ENCODE measurements around the gene TRPM1. TPM values are rescaled to one million over a fixed set of nuclear protein-coding genes. Genes with fewer than 3 reads are reported as not detected.

Gene TRPM1
- not detected for total RNA-seq

DNA sequence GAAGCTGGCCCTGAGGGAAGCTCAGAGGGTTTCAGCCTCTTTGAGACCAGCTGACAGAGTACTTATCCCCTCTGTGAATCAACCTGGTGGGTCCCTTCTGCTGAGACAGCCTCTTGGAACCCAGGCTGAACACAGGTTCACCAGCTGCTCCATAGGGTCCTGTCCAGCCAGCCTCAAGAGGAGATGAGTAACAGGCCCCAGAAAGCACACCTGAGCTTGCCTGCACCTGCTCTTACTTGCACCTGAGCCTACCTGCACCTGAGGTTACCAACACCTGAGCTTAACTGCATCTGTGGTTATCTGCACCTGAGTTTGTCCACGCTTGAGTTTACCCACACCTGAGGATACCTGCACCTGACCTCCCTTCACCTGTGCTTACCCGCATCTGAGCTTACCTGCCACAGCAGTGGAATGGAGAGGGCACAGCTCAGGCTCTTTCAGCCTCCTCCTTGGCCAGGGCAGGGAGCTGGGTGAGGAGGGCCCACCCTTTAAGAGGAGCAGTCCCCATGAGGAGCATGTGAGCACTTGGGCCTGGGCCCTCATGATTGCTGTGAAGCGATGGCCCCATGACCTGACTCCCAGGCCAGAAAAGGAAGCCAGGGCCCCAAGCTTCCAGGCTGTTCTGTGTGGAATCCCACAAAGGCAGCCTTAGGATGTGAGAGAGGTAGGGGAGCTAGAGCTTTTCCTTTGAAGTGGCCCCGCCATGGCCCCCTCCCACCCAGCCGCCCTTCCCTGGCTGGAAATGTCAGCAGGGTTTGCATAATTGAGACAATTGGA, at the start of gene TRPM1:
TSS of gene TRPM1 (minus strand) at position 464 of the 777 bp plus-strand sequence. CDS start 20,370 bp downstream, outside the sequence.
- H3K9me3 ChIP-seq = no peaks in the 10 kb centered on the region
- H3K36me3 ChIP-seq = no peaks in the 10 kb centered on the region
- no peak within 1 kb of the TSS for H3K4me3 ChIP-seq
- H3K27me3 ChIP-seq = no peaks in the 10 kb centered on the region
- intact Hi-C loops (cut with DNase I) = no loop called here
- H3K4me1 ChIP-seq = no peaks in the 10 kb centered on the region
- DNase-seq (ENCODE audit: low spot score in 2 of 2) = no peak
- TF ChIP-seq, protein P1, sequence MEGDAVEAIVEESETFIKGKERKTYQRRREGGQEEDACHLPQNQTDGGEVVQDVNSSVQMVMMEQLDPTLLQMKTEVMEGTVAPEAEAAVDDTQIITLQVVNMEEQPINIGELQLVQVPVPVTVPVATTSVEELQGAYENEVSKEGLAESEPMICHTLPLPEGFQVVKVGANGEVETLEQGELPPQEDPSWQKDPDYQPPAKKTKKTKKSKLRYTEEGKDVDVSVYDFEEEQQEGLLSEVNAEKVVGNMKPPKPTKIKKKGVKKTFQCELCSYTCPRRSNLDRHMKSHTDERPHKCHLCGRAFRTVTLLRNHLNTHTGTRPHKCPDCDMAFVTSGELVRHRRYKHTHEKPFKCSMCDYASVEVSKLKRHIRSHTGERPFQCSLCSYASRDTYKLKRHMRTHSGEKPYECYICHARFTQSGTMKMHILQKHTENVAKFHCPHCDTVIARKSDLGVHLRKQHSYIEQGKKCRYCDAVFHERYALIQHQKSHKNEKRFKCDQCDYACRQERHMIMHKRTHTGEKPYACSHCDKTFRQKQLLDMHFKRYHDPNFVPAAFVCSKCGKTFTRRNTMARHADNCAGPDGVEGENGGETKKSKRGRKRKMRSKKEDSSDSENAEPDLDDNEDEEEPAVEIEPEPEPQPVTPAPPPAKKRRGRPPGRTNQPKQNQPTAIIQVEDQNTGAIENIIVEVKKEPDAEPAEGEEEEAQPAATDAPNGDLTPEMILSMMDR (IDR thresholded peaks at IDR 0.05) = no peak
- no peak within 1 kb of the TSS for H3K27ac ChIP-seq

DNA sequence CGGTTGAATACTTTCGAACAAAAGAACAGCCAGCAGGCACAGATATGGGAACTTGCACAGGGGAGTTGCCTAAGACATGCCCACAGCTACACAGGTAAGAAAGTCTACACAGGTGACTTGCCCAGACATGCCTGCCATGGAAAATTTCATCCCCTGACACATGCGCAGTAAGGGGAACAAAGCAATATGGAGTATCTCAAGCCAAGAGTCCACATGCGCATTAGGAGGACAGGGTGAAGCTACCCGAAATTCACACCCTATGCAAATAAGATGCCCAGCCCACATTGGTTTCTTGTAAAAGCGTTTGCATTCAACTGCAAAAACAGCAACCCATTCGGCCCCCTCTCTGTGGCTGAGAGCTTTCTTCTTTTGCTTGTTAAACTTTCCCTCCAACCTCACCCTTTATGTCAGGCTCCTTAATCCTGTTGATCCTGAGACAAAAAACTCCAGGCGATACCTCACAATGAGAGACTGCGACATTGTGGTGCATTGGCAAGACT, 49.3 kb upstream of the TRPM1 start:
- Histone ChIP-seq H3K9me3 (no peaks in the 10 kb centered on the region), H3K4me3 (no peak overlapping the region), H3K27me3 (no peaks in the 10 kb centered on the region), H3K36me3 (no peaks in the 10 kb centered on the region), H3K27ac (no peak overlapping the region), H3K4me1 (no peaks in the 10 kb centered on the region)
- TF ChIP-seq, protein P1 (IDR thresholded peaks at IDR 0.05) = no peak
- intact Hi-C loops (cut with DNase I) = no loop called here
- DNase-seq (ENCODE audit: low spot score in 2 of 2) = peak in 1 of 2 donors; percentile 4

DNA sequence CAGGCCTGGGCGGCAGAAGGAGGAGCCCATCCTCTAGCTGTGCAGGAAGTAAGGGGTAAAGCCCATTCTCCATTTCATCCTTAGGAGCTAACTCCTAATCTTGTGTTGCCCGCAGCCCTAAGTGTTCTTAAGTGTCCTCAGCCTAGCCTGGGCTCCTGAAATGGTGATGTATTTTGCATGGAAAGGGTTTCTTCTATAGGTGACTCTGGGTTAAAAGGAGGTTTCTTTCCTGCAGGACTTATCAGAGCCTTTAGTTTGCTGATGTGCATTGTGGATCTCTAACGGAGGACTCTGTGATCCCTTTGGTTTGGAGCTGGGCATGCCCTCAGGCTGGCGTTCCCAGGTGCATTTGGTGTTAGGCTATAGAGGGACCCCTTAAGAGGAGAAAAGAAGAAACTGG, 48.5 kb upstream of the TRPM1 start:
- Histone ChIP-seq H3K36me3 (no peaks in the 10 kb centered on the region), H3K4me1 (no peaks in the 10 kb centered on the region), H3K27me3 (no peaks in the 10 kb centered on the region), H3K9me3 (no peaks in the 10 kb centered on the region), H3K4me3 (no peak overlapping the region), H3K27ac (no peak overlapping the region)
- no peak for DNase-seq (ENCODE audit: low spot score in 2 of 2)
- intact Hi-C loops (cut with DNase I) = no loop called here
- TF ChIP-seq, protein P1 (IDR thresholded peaks at IDR 0.05) = no peak

DNA sequence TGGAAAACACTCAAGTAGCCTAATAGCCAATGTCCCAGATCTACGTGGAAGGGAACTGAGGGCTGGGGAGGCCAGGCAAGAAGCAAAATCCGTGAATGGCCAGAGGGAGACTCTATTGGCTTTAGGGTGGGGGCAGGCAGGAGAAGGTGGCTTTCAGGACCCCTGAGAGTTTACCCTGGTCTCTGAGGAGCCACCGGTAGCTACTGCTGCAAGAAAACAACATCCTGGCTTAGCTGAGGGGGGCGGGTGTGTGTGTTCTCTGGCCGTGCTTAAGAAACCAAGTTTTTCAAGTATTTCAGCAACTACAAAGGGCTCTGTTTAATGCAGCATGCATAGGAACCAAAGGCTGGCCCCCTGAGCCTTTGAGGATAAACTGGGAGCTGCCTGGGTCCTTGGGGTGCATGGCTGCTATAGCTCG, 47.6 kb upstream of the TRPM1 start:
- intact Hi-C loops (cut with DNase I) = no loop called here
- Histone ChIP-seq H3K36me3 (no peaks in the 10 kb centered on the region), H3K9me3 (no peaks in the 10 kb centered on the region), H3K4me1 (no peaks in the 10 kb centered on the region), H3K4me3 (no peak overlapping the region), H3K27ac (no peak overlapping the region), H3K27me3 (no peaks in the 10 kb centered on the region)
- TF ChIP-seq, protein P1 (IDR thresholded peaks at IDR 0.05) = no peak
- peak in 1 of 2 donors; percentile 21 for DNase-seq (ENCODE audit: low spot score in 2 of 2)

DNA sequence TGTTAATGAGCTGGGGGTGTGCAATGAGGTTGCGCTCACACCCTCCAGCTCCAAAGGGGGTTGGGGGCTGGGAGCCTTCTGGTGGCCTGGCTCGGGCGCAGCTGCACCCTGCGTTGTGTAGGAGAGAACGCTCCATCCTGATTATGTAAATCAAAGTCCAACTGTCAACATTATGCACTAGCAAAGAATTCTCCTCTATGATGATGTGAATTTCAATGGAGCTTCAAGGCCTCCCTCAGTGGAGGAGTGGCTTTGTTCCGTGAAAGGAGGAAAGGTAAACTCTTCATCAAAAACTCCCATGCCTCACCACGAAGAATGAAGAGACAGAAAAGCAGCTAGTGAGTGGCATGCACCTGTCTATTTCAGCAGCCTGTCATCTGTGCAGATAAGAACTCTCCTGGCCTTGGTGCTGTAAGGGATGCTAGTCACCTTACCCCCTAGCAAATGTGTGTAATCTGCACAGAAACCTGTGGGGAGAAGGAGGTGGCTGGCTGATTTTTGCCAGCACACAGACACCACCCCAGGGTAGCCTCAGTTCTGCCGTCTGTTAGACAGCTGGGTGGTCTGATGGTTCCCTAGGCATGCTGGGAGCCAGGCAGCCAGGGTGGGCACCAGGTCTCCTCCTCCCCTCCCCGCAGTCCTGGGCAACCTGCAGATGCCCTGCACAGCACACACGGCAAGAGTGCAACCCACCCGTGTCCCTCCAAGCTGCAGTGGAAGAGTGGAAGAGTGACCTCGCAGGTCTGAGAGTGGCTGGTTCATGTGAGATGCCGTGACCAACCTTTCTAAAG, 47.0 kb upstream of the TRPM1 start:
- Histone ChIP-seq H3K4me1 (no peaks in the 10 kb centered on the region), H3K9me3 (no peaks in the 10 kb centered on the region), H3K27me3 (no peaks in the 10 kb centered on the region), H3K27ac (no peak overlapping the region), H3K36me3 (no peaks in the 10 kb centered on the region), H3K4me3 (no peak overlapping the region)
- peak in 1 of 2 donors; percentile 38 for DNase-seq (ENCODE audit: low spot score in 2 of 2)
- intact Hi-C loops (cut with DNase I) = no loop called here
- TF ChIP-seq, protein P1 (IDR thresholded peaks at IDR 0.05) = no peak

All from ascending aorta (tissue), 2 donors.